Body of pancreas (tissue), 4 donors: ENCODE data around the gene TMEM190.

Experiments used
- CTCF ChIP-seq, 7 experiments: fragments of 450-650 bp in 4 of 7; fragments of 200-600 bp in 3 of 7; sonication (generic) in 3 of 7; IDR thresholded peaks; one replicate each; pipeline ENCODE4 v1.5.1; 2016 to 2019; ENCODE audit warnings: antibody characterized with exemption in 7 of 7
- POLR2A ChIP-seq, 3 donors: fragments of 450-650 bp; IDR thresholded peaks; one replicate each; pipeline ENCODE4 v1.6.1; 2016; ENCODE audit warnings: antibody characterized with exemption in 3 of 3, mild to moderate bottlenecking in 2 of 3

- no peak for TF ChIP-seq CTCF (IDR thresholded peaks at IDR 0.05)
- no peak for TF ChIP-seq POLR2A (IDR thresholded peaks at IDR 0.05)
Observed at GRCh38 chr19:55352549-55353145, 24.0 kb upstream of the TMEM190 start.
